B cell (primary cell): ENCODE data around the gene NDFIP1. TPM values are rescaled to one million over a fixed set of nuclear protein-coding genes. Genes with fewer than 3 reads are reported as not detected.

ENCODE experiments used
- ATAC-seq: fragments of 200-7000 bp; cut with Tn5 transposase; one replicate; pipeline ENCODE4 v1.10.0; 2021; ENCODE audit warnings: low read depth, mild to moderate bottlenecking, moderate number of reproducible peaks, moderate library complexity
- CTCF ChIA-PET: fragments of 350-600 bp; sonication (Branson Sonifier 250); formaldehyde crosslinking; loops from one replicate; lab custom pipeline; 2021; ENCODE audit warnings: antibody characterized with exemption, inconsistent platforms; lab: Charles Lee
- POLR2A ChIA-PET: fragments of 350-600 bp; sonication (Branson Sonifier 250); formaldehyde crosslinking; loops from one replicate; lab custom pipeline; 2021; ENCODE audit warnings: antibody characterized with exemption; lab: Charles Lee
- DNase-seq: peaks from one replicate; pipeline ENCODE4 v3.0.0; 2013
- H2AFZ ChIP-seq: 2 replicates; pipeline ENCODE4 v1.6.1; 2012; ENCODE audit warnings: mild to moderate bottlenecking, low read depth, low read length; ENCODE audit not compliant: insufficient read depth, poor library complexity, severe bottlenecking
- H3K27ac ChIP-seq, 2 donors: 1 replicate in 1 of 2; 2 replicates in 1 of 2; pipeline ENCODE4 v1.5.1; 2012 to 2013; ENCODE audit warnings: low read length in 2 of 2, mild to moderate bottlenecking in 2 of 2, moderate library complexity in 1 of 2
- H3K27me3 ChIP-seq, 4 experiments: fragments of 200-600 bp in 1 of 4; sonication (generic) in 1 of 4; replicated peaks in 1 of 4; 1 replicate in 2 of 4; 2 replicates in 2 of 4; pipeline versions ENCODE4 v1.6.1 to v1.7.0; 2013 to 2016; ENCODE audit warnings: low read length in 3 of 4, mild to moderate bottlenecking in 2 of 4, mixed read lengths in 1 of 4, moderate library complexity in 1 of 4; ENCODE audit not compliant: insufficient read depth in 4 of 4, control insufficient read depth in 3 of 4; ENCODE audit errors: control extremely low read depth in 1 of 4
- H3K36me3 ChIP-seq, 2 experiments: replicated peaks in 1 of 2; 1 replicate in 1 of 2; 2 replicates in 1 of 2; pipeline versions ENCODE4 v1.6.1 to v1.7.1; 2013; ENCODE audit warnings: low read length in 1 of 2; ENCODE audit not compliant: insufficient read depth in 2 of 2, control insufficient read depth in 1 of 2; ENCODE audit errors: control extremely low read depth in 1 of 2, extremely low read depth in 1 of 2
- H3K4me1 ChIP-seq, 2 donors: fragments of 200-600 bp in 1 of 2; sonication (generic) in 1 of 2; 1 replicate in 1 of 2; 2 replicates in 1 of 2; pipeline versions ENCODE4 v1.5.1 to v1.6.1; 2013 to 2017; ENCODE audit warnings: low read length in 2 of 2; ENCODE audit not compliant: control insufficient read depth in 2 of 2, insufficient read depth in 2 of 2
- H3K4me2 ChIP-seq: replicated peaks from 2 replicates; pipeline ENCODE3; 2012; ENCODE audit warnings: mild to moderate bottlenecking, low read depth, low read length; ENCODE audit not compliant: poor library complexity, severe bottlenecking
- H3K4me3 ChIP-seq, 5 experiments: fragments of 200-600 bp in 1 of 5; sonication (generic) in 1 of 5; 1 replicate in 3 of 5; 2 replicates in 2 of 5; pipeline versions ENCODE4 v1.5.1 to v1.7.0; 2011 to 2016; ENCODE audit warnings: low read length in 4 of 5, mild to moderate bottlenecking in 4 of 5, low read depth in 2 of 5, control low read depth in 1 of 5, moderate library complexity in 1 of 5; ENCODE audit not compliant: insufficient read depth in 1 of 5; ENCODE audit errors: control extremely low read depth in 1 of 5, extremely low read depth in 1 of 5
- H3K79me2 ChIP-seq: fragments of 200-600 bp; sonication (generic); one replicate; pipeline ENCODE4 v1.6.0; 2016; ENCODE audit warnings: low read length; ENCODE audit not compliant: control insufficient read depth, insufficient read depth
- H3K9ac ChIP-seq: fragments of 200-600 bp; sonication (generic); 2 replicates; pipeline ENCODE4 v1.6.1; 2017; ENCODE audit warnings: mild to moderate bottlenecking, low read length, moderate library complexity
- H3K9me3 ChIP-seq, 3 donors: one replicate each; pipeline versions ENCODE4 v1.6.1 to v1.7.1; 2013; ENCODE audit warnings: low read length in 2 of 3; ENCODE audit not compliant: control insufficient read depth in 2 of 3, insufficient read depth in 1 of 3; ENCODE audit errors: control extremely low read depth in 1 of 3
- H4K20me1 ChIP-seq: 2 replicates; pipeline ENCODE4 v1.6.0; 2012; ENCODE audit warnings: mild to moderate bottlenecking, low read length; ENCODE audit not compliant: insufficient read depth, control insufficient read depth, poor library complexity, severe bottlenecking
- H3K27ac Mint-ChIP-seq: one replicate; pipeline ENCODE4 v1.8.0; 2021; ENCODE audit warnings: mixed read lengths
- H3K27me3 Mint-ChIP-seq: one replicate; pipeline ENCODE4 v1.8.0; 2021; ENCODE audit warnings: mixed read lengths
- H3K4me1 Mint-ChIP-seq: one replicate; pipeline ENCODE4 v1.8.0; 2021; ENCODE audit warnings: mixed read lengths
- H3K4me3 Mint-ChIP-seq: one replicate; pipeline ENCODE4 v1.8.0; 2021; ENCODE audit warnings: mixed read lengths
- H3K9me3 Mint-ChIP-seq: one replicate; pipeline ENCODE4 v1.8.0; 2022; ENCODE audit warnings: mixed read lengths; ENCODE audit not compliant: insufficient read depth
- EZH2 ChIP-seq: IDR thresholded peaks from 2 replicates; pipeline ENCODE4 v1.6.1; 2012; ENCODE audit warnings: borderline replicate concordance, low read depth, mild to moderate bottlenecking, moderate library complexity, low read length; ENCODE audit not compliant: insufficient read depth, poor library complexity, severe bottlenecking
- WGBS: methylation state at CpG from one replicate; pipeline ENCODE4 v1.1.5; 2013; ENCODE audit warnings: missing lambda C conversion rate; ENCODE audit not compliant: insufficient coverage; 5-methylcytosine and 5-hydroxymethylcytosine counted together
- intact Hi-C: fragments of 100-400 bp; cut with micrococcal nuclease; formaldehyde crosslinking; loops from one replicate; pipeline ENCODE4 v1.10.0; 2022
- polyA plus RNA-seq: library from polyadenylated mRNA; depleted of rRNA; stranded (reverse); fragments of >200 nt; gene quantifications from 2 replicates; pipeline ENCODE4 v1.2.3, GENCODE V29; 2012
- total RNA-seq, 2 donors: library from RNA; stranded (reverse); fragments of 120-200 nt in 1 of 2; gene quantifications; 1 replicate in 1 of 2; 2 replicates in 1 of 2; pipeline versions ENCODE4 v1.2.3 to v1.2.4, GENCODE V29; 2013 to 2022
- TF ChIP-seq, protein P1 (sequence below): fragments of 200-600 bp; IDR thresholded peaks from one replicate; pipeline ENCODE4 v1.8.0; 2022; ENCODE audit warnings: antibody characterized with exemption, mild to moderate bottlenecking

The NDFIP1 gene
- total and polyA plus RNA-seq, 2 donors (not counting 1 experiment from before 2014, with no cell fraction given): 10.6 to 34.6 TPM

DNA sequence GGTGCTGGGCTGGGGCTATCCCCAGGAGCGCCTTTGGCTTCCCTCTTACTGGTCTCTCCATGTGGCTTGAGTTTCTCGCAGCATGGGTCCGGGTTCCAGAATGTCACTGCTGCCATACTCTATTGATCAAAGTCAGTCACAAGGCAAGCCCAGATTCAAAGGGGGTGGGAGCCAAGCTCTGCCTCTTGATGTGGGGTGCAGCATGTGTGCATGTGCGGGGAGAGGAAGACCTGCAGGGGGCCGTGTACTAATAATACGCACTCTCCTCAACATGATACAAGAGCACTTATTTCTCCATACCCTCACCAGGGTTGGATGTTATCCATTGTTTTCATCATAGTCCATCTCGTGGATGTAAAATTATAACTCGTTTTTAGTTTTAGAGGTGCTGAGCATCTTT is 81.2 kb downstream of the NDFIP1 start:
- intact Hi-C loops: no loop called here
- Mint-ChIP-seq H3K27me3 (peaks cover 23% of the 10 kb centered on the region), H3K4me1 (no peaks in the 10 kb centered on the region), H3K9me3 (no peaks in the 10 kb centered on the region), H3K4me3 (no peak overlapping the region), H3K27ac (no peak overlapping the region)
- no peaks in the 10 kb centered on the region for H3K4me1 ChIP-seq
- H3K9ac ChIP-seq: no peak overlapping the region
- H4K20me1 ChIP-seq: no peaks in the 10 kb centered on the region
- POLR2A ChIA-PET: interaction anchor here (0.5 kb wide), 1 partner anchor 496 kb away, joined by 3 read pairs; the partner anchor contains the start of gene FGF1
- DNase-seq: no peak
- H3K27me3 ChIP-seq: peaks cover 0 to 4% (median 1%) of the 10 kb centered on the region in 4 experiments
- no peak overlapping the region for H3K4me2 ChIP-seq
- no peaks in the 10 kb centered on the region for H3K9me3 ChIP-seq
- no peak overlapping the region for H3K27ac ChIP-seq
- WGBS: 49% methylated on average over 4 of the region's 8 CpGs
- CTCF ChIA-PET: no interaction called here
- no peaks in the 10 kb centered on the region for H3K79me2 ChIP-seq
- H3K4me3 ChIP-seq: no peak overlapping the region
- no peak overlapping the region for H2AFZ ChIP-seq
- no peaks in the 10 kb centered on the region for H3K36me3 ChIP-seq
- TF ChIP-seq EZH2: no peak
- TF ChIP-seq, protein P1, sequence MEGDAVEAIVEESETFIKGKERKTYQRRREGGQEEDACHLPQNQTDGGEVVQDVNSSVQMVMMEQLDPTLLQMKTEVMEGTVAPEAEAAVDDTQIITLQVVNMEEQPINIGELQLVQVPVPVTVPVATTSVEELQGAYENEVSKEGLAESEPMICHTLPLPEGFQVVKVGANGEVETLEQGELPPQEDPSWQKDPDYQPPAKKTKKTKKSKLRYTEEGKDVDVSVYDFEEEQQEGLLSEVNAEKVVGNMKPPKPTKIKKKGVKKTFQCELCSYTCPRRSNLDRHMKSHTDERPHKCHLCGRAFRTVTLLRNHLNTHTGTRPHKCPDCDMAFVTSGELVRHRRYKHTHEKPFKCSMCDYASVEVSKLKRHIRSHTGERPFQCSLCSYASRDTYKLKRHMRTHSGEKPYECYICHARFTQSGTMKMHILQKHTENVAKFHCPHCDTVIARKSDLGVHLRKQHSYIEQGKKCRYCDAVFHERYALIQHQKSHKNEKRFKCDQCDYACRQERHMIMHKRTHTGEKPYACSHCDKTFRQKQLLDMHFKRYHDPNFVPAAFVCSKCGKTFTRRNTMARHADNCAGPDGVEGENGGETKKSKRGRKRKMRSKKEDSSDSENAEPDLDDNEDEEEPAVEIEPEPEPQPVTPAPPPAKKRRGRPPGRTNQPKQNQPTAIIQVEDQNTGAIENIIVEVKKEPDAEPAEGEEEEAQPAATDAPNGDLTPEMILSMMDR: no peak
- ATAC-seq: no peak

DNA sequence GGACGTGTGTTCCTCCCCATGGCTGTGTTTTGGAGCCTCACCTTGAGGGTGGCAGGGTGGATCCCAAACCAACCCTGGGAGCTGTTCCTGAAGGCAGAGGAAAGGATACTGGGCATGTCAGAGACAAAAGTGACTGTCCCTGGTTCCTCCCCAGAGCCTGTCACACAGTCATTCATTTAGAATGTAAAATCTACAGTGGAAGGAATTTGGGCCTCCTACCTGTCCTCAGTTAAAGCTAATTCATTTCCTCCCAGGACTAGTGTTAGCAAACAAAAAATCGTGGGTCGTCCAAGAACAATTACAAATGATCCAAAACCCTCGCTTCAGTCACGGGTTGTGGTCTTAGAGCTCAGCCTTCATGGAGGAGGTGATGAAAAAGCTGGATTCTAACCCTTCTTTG is 83.2 kb downstream of the NDFIP1 start:
- CTCF ChIA-PET: no interaction called here

More for the DNA sequence above, 83.2 kb downstream of the NDFIP1 start:
- H3K4me1 ChIP-seq: no peaks in the 10 kb centered on the region
- Mint-ChIP-seq H3K9me3 (no peaks in the 10 kb centered on the region), H3K27me3 (peaks cover 12% of the 10 kb centered on the region), H3K27ac (no peak overlapping the region), H3K4me1 (no peaks in the 10 kb centered on the region), H3K4me3 (no peak overlapping the region)
- TF ChIP-seq, protein P1: no peak
- no peak for TF ChIP-seq EZH2
- 91% methylated on average over 5 of the region's 5 CpGs for WGBS
- H3K9ac ChIP-seq: no peak overlapping the region
- no peak overlapping the region for H3K27ac ChIP-seq
- H3K4me2 ChIP-seq: no peak overlapping the region
- ATAC-seq (no peak), DNase-seq (no peak)
- no peak overlapping the region for H3K4me3 ChIP-seq
- H3K27me3 ChIP-seq: peaks cover 0 to 4% (median 1%) of the 10 kb centered on the region in 4 experiments
- intact Hi-C loops: no loop called here
- H2AFZ ChIP-seq: no peak overlapping the region
- POLR2A ChIA-PET: no interaction called here
- no peaks in the 10 kb centered on the region for H3K79me2 ChIP-seq
- H4K20me1 ChIP-seq: no peaks in the 10 kb centered on the region
- H3K9me3 ChIP-seq: no peaks in the 10 kb centered on the region
- H3K36me3 ChIP-seq: no peaks in the 10 kb centered on the region
